GM12874 (cell line): ENCODE results near the gene SPDYC.

Experiments
- TF ChIP-seq, protein P1 (sequence below): IDR thresholded peaks from 2 replicates; pipeline ENCODE4 v1.5.1; 2011; ENCODE audit warnings: low read depth, mild to moderate bottlenecking, control low read depth, low read length, moderate library complexity; ENCODE audit not compliant: insufficient read depth

SPDYC gene

DNA sequence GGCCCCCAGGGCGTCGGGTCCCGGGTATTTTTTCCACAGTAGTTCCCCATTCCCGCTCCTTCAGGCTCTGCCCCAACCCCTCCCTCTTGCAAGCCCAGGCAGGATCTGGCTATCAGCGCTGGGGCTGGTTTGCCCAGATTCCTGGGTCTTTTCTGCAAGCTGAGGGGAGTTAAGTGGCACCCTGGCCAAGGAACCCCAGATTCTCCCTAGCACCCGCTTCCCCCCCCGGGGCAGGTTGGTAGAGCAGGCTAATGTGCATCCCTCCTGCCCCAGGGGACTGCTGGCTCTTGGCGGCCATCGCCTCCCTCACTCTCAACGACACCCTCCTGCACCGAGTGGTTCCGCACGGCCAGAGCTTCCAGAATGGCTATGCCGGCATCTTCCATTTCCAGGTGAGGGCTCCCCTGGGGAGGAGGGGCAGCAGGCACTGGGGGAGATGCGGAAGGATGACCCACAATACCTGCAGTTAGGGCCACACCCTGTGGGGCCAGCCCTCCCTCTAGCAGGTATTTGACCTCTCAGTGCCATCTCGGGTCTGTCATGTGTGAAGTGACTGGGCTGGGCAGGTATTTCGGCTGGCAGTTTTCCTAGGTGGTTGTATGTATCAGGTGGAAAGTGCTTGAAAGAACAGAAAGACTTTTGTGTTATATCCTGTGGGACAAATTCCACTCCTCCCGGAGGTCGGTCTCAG, 13.3 kb downstream of the SPDYC start:
- TF ChIP-seq, protein P1, sequence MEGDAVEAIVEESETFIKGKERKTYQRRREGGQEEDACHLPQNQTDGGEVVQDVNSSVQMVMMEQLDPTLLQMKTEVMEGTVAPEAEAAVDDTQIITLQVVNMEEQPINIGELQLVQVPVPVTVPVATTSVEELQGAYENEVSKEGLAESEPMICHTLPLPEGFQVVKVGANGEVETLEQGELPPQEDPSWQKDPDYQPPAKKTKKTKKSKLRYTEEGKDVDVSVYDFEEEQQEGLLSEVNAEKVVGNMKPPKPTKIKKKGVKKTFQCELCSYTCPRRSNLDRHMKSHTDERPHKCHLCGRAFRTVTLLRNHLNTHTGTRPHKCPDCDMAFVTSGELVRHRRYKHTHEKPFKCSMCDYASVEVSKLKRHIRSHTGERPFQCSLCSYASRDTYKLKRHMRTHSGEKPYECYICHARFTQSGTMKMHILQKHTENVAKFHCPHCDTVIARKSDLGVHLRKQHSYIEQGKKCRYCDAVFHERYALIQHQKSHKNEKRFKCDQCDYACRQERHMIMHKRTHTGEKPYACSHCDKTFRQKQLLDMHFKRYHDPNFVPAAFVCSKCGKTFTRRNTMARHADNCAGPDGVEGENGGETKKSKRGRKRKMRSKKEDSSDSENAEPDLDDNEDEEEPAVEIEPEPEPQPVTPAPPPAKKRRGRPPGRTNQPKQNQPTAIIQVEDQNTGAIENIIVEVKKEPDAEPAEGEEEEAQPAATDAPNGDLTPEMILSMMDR = no peak

DNA sequence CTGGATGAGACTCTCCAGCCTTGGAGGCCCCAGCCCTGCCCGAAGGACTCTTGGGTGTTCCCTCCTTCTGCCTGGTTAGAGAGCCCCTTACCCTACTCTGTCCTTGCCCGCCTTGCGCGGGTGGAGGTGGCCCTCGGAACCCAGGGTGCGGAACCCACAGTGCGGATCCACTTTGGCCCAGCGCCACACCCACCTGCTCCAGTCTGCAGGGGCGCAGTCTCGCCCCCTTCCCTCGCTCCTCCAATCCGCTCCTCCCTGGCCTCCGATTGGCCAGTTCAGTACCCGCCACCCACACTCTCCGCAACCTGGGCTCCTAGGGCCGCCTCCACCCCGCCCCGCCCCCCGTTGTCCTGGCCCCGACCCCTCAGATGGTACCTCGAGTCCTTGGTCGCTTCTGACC, 14.1 kb downstream of the SPDYC start:
- TF ChIP-seq, protein P1 = no peak

DNA sequence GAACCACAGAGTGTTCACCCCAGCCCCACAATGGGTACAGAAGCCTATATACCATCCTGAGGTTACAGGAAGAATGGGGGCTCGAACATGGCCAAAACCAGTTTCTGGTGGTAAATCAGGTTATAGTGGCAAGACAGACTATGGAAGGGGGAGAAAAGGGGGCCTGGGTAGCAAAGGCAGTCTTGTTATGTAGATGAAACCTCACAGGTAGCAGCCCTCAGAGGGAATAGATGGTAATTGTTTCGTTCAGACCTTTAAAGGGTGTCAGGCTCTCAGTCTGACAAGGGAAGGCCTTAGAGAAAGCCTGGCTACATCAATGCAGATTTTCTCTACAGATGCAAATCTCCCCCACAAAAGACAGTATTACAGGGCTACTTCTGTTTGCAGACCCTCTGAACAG, 15.1 kb downstream of the SPDYC start:
- TF ChIP-seq, protein P1 = no peak

DNA sequence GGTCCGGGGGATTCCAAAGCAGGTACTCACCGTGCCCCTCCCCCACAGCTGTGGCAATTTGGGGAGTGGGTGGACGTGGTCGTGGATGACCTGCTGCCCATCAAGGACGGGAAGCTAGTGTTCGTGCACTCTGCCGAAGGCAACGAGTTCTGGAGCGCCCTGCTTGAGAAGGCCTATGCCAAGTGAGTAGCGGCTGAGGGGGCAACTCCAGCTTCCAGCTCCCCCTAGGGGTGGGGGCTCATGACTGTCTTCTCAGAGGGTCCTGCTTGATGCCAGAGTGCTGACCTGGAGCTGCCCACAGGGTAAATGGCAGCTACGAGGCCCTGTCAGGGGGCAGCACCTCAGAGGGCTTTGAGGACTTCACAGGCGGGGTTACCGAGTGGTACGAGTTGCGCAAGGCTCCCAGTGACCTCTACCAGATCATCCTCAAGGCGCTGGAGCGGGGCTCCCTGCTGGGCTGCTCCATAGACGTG, 15.9 kb downstream of the SPDYC start:
- TF ChIP-seq, protein P1 = 0 out of 2 replicates have a peak, but pooled peaks have one; percentile 20

DNA sequence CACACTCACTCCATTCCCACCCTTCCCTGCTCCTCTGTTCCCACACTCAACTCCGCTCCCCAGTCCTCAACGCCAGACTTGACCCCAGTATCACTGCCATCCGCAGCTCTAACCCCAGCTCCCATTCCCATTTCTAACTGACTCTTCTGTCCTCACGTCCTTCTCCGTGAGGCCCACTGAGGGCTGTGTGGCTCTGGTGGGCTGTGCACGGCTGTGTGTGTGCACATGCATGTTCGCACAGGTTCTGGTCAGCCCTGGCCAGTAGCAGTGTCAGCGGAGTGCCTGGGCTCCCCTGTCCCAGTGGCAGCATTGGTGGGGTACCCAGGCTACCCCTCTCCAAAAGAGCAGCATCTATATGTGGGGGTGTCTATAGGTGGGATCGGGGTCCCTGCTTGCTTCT, 16.7 kb downstream of the SPDYC start:
- TF ChIP-seq, protein P1 = no peak

DNA sequence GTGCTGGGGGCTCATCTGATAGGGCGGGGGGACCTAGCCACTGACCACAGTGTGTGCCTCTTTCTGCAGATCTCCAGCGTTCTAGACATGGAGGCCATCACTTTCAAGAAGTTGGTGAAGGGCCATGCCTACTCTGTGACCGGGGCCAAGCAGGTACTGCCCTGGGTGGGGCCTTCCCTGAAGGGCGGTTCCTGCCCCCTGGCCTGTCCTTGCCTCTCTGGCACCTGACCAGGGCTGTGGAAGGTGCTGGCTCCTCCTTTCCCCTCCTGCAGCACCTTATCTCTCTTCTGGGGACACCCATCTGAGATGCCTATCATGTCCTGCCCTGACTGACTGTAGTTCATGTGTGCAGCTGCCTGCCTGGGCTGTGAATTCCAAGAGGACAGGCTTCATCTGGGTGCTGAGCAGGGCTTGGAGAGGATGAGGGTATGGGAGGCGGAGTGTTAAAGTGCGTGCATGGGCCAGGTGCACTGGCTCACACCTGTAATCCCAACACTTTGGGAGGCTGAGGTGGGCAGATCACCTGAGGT, 17.2 kb downstream of the SPDYC start:
- TF ChIP-seq, protein P1 = no peak

DNA sequence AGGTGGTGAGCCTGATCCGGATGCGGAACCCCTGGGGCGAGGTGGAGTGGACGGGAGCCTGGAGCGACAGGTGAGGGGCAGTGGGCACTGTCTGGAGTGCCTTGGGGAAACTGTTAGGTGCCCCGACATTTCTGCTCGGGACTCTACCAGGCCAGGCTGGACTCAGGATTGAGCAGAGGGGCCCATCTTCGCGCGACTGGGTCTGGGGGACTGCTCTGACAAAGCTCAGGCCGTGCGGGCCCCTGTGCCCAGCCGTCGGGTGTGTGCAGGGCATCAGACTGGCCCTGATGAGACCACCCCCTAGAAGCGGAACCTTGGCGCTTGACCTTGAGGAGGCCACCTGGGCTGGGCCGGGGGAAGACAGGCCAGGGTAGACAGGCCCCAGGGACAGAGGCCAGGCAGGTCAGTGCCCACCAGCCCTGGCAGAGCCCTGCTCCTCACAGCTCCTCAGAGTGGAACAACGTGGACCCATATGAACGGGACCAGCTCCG, 18.0 kb downstream of the SPDYC start:
- TF ChIP-seq, protein P1 = no peak
